ENCODE measurements around the gene TRAPPC14.

GRCh38 chr7:100169147-100169850 is 10.8 kb upstream of the TRAPPC14 start:
- TF ChIP-seq CTCF (IDR thresholded peaks at IDR 0.05) = no peak
- no peak for TF ChIP-seq POLR2A (IDR thresholded peaks at IDR 0.05)

Data from thyroid gland (tissue), 4 donors.